ENCODE results near the gene MIAT.
A peak's percentile ranks its signal among the peaks of the same experiment; 100 is the strongest.
"Not testable (repeated sequence)": the region's sequence is repeated elsewhere in the genome, so short reads cannot be mapped to it uniquely, and the experiment has no call there.

The MIAT gene

GRCh38 chr22:26700886-26701285, 43.5 kb downstream of the MIAT start:
- peak in 2 of 3 donors; percentile 7 to 22 for DNase-seq

GRCh38 chr22:26701323-26701722, 43.9 kb downstream of the MIAT start:
- DNase-seq: no peak

DNA sequence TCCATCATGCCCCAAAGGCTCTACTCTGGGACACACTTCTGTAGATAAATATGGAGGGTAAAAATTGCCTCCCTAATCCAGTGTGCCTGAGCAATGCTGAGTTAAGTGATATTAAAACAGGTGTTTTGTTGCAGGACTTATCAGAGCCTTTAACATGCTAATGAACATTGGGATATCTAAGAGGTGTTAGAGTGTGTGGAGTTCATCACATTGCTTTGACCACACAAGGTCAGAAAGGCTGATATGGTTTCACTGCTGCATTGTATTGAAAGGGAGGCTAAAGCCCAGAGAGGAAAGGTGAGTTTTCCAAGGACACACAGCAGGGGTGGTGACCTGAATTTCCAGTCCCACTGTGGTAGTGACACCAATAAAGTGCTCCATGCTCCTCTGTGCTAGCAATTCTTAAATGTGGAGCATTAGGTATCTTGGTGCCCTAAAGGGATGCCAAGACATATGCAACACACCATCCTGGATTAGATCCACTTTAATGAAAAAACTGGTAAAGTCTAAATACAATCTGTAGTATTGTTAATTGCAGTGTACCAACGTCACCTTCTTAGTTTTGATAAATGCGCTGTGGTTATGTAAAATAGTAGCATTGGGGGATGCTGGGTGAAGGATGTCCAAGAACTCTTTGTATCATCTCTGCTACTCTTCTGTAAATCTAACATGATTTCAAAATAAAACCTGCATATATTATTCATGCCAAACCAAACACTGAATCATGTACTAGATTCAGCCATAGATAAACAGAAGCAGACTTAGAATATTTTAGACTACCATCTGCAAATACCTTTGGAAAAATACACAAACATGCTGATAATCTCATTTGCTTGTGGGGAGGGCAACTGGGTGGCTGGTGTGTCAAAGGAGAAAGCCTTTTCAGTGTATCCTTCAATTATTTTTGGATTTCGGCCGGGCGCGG, 45.8 kb downstream of the MIAT start:
- no peak for DNase-seq

- DNase-seq: not testable (repeated sequence)
Measured at GRCh38 chr22:26705379-26705778, 48.0 kb downstream of the MIAT start.

DNA sequence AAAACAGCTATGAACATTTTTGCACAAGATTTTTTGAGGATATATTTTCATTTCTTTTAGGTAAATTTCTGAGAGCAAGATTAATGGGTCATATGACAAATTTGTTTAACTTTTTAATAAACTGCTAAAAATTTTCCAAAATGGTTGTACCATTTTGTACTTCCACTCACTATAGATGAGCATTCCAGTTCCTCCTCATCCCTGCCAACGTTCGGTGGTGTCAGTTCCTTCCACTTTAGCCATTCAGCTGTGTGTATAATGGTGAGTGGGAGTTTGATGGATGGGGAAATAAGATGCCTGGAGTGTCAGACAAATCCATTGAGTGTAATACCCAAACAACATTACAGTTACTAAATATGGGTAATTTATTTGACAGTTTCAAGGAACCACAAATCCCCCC, 49.7 kb downstream of the MIAT start:
- DNase-seq: no peak

DNA sequence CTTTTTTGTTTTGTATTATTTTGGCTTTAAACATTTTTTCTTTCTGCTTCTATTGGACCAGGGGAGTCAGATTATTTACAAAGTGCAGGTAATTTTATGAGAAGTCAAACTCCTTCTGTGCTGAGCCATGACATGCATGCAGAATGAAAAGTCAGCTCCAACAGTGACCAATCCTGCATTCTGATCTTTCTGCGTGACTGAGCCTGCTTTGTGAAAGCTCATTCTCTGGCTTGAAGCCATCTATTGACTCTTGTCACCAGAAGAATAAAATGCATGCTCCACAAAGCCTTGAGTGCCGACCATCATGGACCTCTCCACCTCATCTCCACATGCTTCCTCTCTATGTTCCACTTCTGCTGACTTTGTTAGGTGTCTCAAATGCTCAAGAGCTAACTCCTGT, 50.2 kb downstream of the MIAT start:
- DNase-seq: no peak

DNA sequence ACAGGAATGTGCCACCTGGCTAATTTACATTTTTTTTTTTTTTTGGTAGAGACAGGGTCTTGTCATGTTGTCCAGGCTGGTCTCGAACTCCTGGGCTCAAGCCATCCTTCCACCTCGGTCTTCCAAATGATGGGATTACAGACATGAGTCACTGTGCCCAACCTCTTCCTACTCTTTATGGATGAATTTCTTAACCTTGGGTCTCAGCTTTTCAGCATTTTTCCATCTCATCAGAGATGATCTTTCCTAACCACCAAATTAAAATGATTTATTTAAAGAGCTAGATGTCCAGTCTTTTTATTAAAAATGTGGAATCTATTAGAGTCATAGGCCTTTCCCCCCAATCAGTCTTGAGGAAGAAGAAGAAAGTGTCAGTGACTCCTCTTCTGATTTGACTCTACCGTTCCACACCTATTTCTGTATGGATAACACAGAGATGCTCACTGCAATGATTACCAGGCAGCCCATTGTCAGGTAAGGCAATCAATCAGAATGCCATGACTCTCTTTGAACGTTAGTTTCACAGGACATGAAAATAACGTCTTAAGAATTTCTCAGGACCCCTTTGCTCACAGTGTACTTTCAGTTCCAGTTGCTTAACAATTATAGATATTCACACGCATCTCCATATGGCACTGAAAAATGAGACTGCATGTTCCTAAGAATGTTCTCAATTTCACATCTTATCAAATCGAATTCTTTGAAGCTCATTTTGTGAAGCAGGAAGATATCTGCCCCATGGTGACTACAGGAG, 51.0 kb downstream of the MIAT start:
- no peak for DNase-seq

DNA sequence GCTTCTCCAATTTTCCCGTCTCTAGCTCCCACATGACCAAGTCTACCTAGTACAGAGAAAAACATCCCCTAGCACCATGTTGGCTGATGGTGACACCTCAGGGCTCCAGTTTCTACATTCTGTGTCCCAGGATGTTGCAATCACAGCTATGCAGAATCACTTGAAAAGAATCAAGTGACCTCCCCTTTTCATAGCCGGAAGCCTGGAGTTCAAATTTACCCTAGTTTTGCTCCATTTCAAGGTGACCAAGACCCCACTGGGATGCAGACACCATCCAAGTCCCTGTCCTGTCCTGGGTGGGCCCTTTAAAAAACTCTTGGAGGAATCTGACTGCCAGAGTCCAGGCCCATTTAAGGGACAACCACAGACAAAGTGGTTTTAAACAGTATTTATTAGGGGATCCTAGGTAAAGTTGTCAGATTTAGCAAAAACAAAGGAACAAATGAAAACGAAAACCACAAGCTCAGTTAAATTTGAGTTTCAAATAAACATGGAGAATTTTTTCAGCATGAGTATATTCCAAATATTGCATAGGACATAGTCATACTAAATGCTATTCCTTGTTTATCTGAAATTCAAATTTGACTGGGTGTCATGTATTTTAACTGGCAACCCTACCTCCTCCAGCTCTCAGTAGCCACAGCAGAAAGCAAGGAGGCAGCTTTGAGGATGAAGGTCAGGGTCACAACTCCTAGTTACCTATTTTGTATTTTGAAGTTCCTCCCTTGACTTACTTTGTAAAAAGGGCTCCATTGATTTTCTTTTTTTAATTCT, 52.4 kb downstream of the MIAT start:
- DNase-seq: no peak

DNA sequence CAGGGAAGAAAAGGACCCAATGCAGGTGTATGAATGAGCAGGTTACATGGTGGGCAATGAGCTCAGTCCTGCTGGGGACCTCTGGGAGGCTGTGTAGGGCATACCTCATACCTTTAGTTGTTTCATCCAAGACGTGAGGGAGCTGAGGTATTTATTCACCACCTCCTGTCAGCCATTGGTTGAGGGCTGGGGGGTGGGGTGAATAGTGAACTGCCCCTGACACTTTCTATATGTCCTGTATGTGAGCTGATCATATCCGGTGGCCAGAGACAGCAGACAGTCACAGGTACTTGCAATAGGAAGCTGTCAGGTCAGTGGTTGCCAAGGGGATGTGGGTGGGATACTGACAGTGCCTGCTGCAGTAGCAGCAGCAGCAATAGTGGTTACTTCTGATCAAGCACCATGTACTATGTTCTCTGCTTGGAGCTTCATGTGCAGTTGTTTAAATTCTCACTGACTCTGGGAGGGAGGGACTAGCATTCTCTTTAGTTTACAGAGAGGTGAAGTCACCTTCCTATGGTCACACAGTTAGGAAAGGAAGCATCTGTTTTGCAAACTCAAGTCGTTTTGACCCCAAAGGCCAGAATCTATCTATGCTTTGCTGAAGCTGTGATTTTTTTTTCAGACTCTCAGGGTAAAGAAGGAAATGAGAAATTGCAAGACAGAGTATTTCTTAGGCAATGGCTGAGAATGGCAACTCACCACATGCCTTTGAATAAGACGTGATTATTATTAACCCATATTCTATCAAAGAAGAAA, 54.0 kb downstream of the MIAT start:
- DNase-seq: peak; percentile 8 to 36 (median 33)

DNA sequence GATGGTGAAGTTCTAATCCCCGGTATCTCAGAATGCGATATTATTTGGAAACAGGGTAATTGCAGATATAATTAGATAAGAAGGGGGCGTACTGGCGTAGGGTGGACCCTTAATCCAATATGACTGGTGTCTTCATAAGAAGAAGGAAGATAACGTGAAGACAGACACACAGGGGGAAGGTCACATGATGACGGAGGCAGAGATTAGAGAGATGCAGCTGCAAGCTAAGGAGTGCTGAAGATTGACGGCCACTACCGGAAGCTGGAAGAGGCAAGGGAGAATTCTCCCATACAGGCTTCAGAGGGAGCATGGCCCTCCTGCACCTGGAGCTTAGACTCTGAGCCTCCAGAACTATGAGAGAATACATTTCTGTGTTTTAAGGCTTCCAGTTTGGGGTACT, 54.8 kb downstream of the MIAT start:
- DNase-seq: no peak

- DNase-seq: peak in 2 of 3 donors; percentile 5 to 27
Measured at GRCh38 chr22:26713823-26714449, 56.5 kb downstream of the MIAT start.

GRCh38 chr22:26714971-26715370, 57.6 kb downstream of the MIAT start:
- DNase-seq: no peak

- DNase-seq: no peak
Measured at GRCh38 chr22:26715392-26715936, 58.1 kb downstream of the MIAT start.

DNA sequence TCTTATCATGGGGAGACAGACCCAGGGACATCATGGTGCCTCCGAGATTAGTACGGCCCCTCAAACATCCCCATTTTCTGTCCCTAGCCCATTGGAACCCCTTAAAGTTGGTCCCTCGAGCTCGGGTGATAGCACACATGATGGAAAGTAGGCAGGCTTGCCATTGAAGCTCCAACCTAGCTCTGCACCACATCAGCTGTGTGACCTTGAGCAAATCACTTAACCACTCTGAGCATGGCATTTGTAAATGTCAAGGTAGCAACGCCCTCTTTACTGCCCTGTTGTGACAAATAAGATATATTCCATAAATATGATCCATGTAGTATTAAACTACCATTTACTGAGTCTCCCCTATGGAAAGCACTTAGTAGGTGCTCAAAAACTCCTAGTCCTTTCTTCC, 61.1 kb downstream of the MIAT start:
- DNase-seq: no peak

- DNase-seq: no peak
Measured at GRCh38 chr22:26718905-26719304, 61.5 kb downstream of the MIAT start.

- peak in 1 of 3 donors; percentile 14 for DNase-seq
Measured at GRCh38 chr22:26722159-26722558, 64.8 kb downstream of the MIAT start.

DNA sequence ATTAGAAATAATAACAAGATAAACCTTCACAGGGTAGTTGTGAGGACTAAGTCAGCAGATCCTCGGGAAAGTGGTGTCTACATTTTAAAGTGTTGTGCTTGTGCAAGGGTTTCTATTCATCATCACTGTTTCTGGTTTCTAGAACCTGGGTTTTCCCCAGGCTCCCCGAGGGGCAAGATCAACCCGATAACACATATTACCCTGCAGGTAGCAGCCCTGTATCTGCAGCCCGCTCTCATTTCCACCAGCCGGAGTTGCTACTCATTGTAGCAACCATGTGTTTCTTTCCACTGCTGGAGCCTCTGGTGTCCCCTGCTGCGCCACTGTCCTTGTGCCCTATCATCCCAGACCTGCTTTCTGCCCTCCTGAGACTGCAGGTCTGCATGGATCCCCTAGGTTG, 67.0 kb downstream of the MIAT start:
- peak in 2 of 3 donors; percentile 22 to 28 for DNase-seq

DNA sequence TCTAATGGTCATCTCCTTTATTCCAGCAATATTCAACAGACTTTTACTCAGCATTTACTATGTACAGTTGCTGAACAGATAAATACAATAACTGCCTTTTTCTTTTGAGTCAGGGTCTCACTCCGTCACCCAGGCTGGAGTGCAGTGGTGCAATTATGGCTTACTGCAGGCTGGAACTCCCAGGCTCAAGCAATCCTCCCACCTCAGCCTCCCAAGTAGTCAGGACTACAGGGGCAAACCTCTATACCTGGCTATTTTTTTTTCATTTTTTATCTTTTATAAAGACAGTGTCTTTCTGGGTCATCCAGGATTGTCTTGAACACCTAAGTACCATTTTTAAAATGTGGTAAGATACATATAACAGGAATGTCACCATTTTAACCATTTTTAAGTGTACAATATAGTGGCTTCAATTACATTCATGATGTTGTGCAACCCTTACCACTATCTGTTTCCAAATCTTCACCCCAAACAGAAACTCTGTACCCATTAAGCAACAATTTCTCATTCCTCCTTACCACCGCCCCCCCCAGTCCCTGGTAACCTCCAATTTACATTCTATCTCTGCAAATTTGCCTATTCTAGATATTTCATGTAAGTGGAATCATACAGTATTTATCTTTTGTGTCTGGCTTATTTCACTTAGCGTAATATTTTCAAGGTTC, 67.8 kb downstream of the MIAT start:
- DNase-seq: peak in 2 of 3 donors; percentile 8 to 27
